Kidney (tissue), 14 donors: ENCODE data around the gene NAT16. TPM values are rescaled to one million over a fixed set of nuclear protein-coding genes. Genes with fewer than 3 reads are reported as not detected.

ENCODE experiments used
- DNase-seq, 5 donors: peaks; one replicate each; pipeline ENCODE4 v3.0.0-alpha.2; 2013 to 2020
- FAIRE-seq: peaks from 2 replicates; lab custom pipeline; 2012; peaks lifted over from hg19 to GRCh38; lab: Jason Lieb, UNC
- H3K27ac ChIP-seq, 2 donors: one replicate each; pipeline ENCODE4 v1.7.0; 2013; ENCODE audit warnings: low read depth in 2 of 2, low read length in 2 of 2, inconsistent platforms in 1 of 2
- H3K27me3 ChIP-seq: one replicate; pipeline ENCODE4 v1.7.1; 2013; ENCODE audit warnings: low read length, inconsistent platforms; ENCODE audit not compliant: control insufficient read depth, insufficient read depth
- H3K36me3 ChIP-seq, 3 donors: one replicate each; pipeline versions ENCODE4 v1.7.0 to v1.7.1; 2013; ENCODE audit warnings: low read length in 3 of 3, control low read depth in 1 of 3, inconsistent platforms in 1 of 3; ENCODE audit not compliant: insufficient read depth in 3 of 3, control insufficient read depth in 2 of 3
- H3K4me1 ChIP-seq, 3 donors: one replicate each; pipeline versions ENCODE4 v1.7.0 to v1.7.1; 2013; ENCODE audit warnings: low read length in 3 of 3, inconsistent platforms in 1 of 3, low read depth in 1 of 3; ENCODE audit not compliant: control insufficient read depth in 2 of 3, insufficient read depth in 2 of 3
- H3K4me3 ChIP-seq, 3 donors: one replicate each; pipeline versions ENCODE4 v1.7.0 to v1.8.1; 2013; ENCODE audit warnings: low read length in 3 of 3, control low read depth in 1 of 3, inconsistent platforms in 1 of 3
- H3K9ac ChIP-seq, 3 donors: one replicate each; pipeline versions ENCODE4 v1.7.0 to v1.7.1; 2013; ENCODE audit warnings: low read length in 3 of 3, control low read depth in 1 of 3, inconsistent platforms in 1 of 3
- H3K9me3 ChIP-seq, 3 donors: one replicate each; pipeline versions ENCODE4 v1.7.0 to v1.7.1; 2013; ENCODE audit warnings: low read length in 3 of 3, control low read depth in 1 of 3, inconsistent platforms in 1 of 3; ENCODE audit not compliant: control insufficient read depth in 2 of 3, insufficient read depth in 1 of 3
- intact Hi-C: fragments of 100-400 bp; cut with DNase I; formaldehyde crosslinking; loops from one replicate; pipeline ENCODE4 v1.11.1; 2022
- polyA plus RNA-seq: library from polyadenylated mRNA; stranded (reverse); fragments of 350-450 nt; fragmentation: Illumina TruSeq; extraction: RNeasy Lipid Tissue Mini Kit (QIAGEN cat#74804); gene quantifications from one replicate; pipeline ENCODE4 v1.2.3, GENCODE V29; 2014; ENCODE audit warnings: low read depth, low replicate concordance; ENCODE audit not compliant: insufficient read depth
- total RNA-seq: library from RNA; stranded (reverse); fragmentation: NEBNext Ultra II Directional; extraction: Animal tissue kit (Norgen Biotek cat#: 25700); gene quantifications from one replicate; pipeline ENCODE4 v1.2.1, GENCODE V29; 2021
- TF ChIP-seq, protein P1 (sequence below): IDR thresholded peaks from 3 replicates; pipeline ENCODE4 v1.5.1; 2012; ENCODE audit warnings: mild to moderate bottlenecking, moderate library complexity, borderline replicate concordance; ENCODE audit not compliant: insufficient read depth; ENCODE audit errors: extremely low read depth
- donor health status: control.
- donor health status: control.
- donor health status: control.
- donor health status: control.
- donor health status: control.
- donor health status: DM: yes; HTN: yes; CAD: no.
- donor health status: Normal renal cell carcinoma (clear cell type).

Gene NAT16
- total and polyA plus RNA-seq, 2 donors from 2014 or later: not detected

DNA sequence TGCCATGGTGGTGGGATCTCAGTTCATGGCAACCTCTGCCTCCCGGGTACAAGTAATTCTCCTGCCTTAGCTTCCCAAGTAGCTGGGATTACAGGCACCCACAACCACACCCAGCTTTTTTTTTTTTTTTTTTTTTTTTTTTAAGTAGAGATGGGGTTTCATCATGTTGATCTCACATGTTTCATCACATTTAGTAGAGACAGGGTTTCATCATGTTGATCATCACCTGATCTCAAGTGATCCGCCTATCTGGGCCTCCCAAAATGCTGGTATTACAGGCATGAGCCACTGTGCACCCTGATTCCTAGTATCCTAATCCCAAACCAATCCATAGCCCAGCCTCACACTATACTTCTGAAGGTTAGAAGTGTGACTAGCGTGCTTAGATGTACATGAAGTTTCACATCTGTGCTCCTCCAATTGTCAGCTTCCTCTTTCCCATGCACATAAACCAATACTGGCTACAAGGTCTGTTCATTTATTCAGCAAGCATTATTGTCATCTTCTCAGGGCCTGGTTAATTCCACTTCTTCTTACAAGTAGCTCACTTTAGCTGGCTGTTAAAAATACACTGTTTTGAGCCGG lies 6.8 kb upstream of the NAT16 start:
- Histone ChIP-seq H3K27me3 (no peaks in the 10 kb centered on the region), H3K9ac (no peak overlapping the region), H3K4me3 (no peak overlapping the region), H3K4me1 (no peaks in the 10 kb centered on the region), H3K27ac (no peak overlapping the region), H3K36me3 (no peaks in the 10 kb centered on the region), H3K9me3 (no peaks in the 10 kb centered on the region)
- intact Hi-C loops: no loop called here
- TF ChIP-seq, protein P1, sequence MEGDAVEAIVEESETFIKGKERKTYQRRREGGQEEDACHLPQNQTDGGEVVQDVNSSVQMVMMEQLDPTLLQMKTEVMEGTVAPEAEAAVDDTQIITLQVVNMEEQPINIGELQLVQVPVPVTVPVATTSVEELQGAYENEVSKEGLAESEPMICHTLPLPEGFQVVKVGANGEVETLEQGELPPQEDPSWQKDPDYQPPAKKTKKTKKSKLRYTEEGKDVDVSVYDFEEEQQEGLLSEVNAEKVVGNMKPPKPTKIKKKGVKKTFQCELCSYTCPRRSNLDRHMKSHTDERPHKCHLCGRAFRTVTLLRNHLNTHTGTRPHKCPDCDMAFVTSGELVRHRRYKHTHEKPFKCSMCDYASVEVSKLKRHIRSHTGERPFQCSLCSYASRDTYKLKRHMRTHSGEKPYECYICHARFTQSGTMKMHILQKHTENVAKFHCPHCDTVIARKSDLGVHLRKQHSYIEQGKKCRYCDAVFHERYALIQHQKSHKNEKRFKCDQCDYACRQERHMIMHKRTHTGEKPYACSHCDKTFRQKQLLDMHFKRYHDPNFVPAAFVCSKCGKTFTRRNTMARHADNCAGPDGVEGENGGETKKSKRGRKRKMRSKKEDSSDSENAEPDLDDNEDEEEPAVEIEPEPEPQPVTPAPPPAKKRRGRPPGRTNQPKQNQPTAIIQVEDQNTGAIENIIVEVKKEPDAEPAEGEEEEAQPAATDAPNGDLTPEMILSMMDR: no peak
- FAIRE-seq (no peak), DNase-seq (no peak)

- Histone ChIP-seq H3K4me1 (no peaks in the 10 kb centered on the region), H3K4me3 (no peak overlapping the region), H3K27ac (no peak overlapping the region), H3K9me3 (no peaks in the 10 kb centered on the region), H3K36me3 (no peaks in the 10 kb centered on the region), H3K27me3 (no peaks in the 10 kb centered on the region), H3K9ac (no peak overlapping the region)
- FAIRE-seq (no peak), DNase-seq (no peak)
- intact Hi-C loops: no loop called here
- TF ChIP-seq, protein P1: no peak
Observed at GRCh38 chr7:101186194-101186593, 6.1 kb upstream of the NAT16 start.

DNA sequence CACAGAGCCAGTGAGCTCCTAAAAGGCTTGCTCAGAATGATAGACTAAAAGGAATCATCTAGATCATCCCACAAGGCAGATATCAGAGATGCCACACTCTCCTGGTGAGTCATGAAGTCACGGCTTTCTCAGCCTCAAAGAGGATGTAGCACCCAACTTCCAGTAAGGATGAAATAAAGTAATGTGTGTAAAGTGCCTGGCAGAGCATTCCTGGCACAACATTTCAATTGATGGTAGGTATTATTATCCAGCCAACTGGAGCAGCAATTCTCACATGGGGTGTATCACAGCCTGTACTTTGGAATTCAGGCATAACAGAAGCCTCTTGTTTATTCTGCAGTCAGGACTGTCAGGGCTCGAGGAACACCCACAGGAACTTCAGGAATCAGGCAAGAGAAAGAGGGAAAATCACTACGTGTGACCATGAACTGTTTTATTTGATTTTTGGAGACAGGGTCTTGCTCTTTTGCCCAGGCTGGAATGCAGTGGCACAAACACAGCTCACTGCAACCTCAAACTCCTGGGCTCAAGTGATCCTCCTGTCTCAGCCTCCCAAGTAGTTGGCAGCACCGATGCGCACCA lies 5.3 kb upstream of the NAT16 start:
- FAIRE-seq: no peak
- no peaks in the 10 kb centered on the region for H3K9me3 ChIP-seq
- H3K27me3 ChIP-seq: peaks cover 7% of the 10 kb centered on the region
- no peak for DNase-seq
- H3K4me1 ChIP-seq: no peaks in the 10 kb centered on the region
- intact Hi-C loops: no loop called here
- no peaks in the 10 kb centered on the region for H3K36me3 ChIP-seq
- TF ChIP-seq, protein P1: no peak
- H3K9ac ChIP-seq: no peak overlapping the region
- no peak overlapping the region for H3K4me3 ChIP-seq
- no peak overlapping the region for H3K27ac ChIP-seq

DNA sequence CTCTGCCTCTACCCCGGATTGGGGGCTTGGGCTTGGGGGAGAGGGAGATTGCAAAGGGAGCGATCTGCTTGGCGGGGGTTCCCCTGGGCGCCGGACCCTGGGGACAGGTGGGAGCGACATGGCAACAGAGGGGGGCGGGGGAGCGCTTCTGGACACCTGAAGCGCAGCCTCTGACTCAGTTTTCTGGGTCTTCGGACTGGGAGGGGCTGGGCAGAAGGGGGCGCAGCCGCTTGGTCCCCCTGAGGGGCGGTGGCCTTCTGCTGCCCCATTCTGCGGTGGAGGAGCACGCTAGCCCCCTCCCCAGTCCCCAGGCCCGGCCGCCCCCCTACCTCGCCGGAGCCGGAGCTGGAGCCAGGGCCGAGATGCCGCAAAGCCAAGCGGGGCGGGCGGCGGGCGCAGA lies 380 bp downstream of the NAT16 start:
- Histone ChIP-seq H3K36me3 (no peaks in the 10 kb centered on the region), H3K27ac (no peak overlapping the region), H3K9me3 (no peaks in the 10 kb centered on the region), H3K4me1 (no peaks in the 10 kb centered on the region), H3K4me3 (no peak overlapping the region), H3K9ac (no peak overlapping the region), H3K27me3 (peaks cover 36% of the 10 kb centered on the region)
- FAIRE-seq (no peak), DNase-seq (no peak)
- intact Hi-C loops: no loop called here
- TF ChIP-seq, protein P1: no peak
